Non-pigmented ciliary epithelial cell (primary cell): ENCODE data around the gene DDX23.

Source experiments
- DNase-seq: peaks from one replicate; pipeline ENCODE4 v3.0.0-alpha.2; 2010; ENCODE audit warnings: low read depth

The DDX23 gene

GRCh38 chr12:48823281-48823680, 28.7 kb downstream of the DDX23 start:
- no peak for DNase-seq

- DNase-seq: no peak
Observed at GRCh38 chr12:48822711-48823110, 29.3 kb downstream of the DDX23 start.

- DNase-seq: no peak
Observed at GRCh38 chr12:48822139-48822538, 29.8 kb downstream of the DDX23 start.

- DNase-seq: no peak
Observed at GRCh38 chr12:48819986-48820725, 31.8 kb downstream of the DDX23 start.

GRCh38 chr12:48818831-48819590, 33.0 kb downstream of the DDX23 start:
- DNase-seq: no peak

GRCh38 chr12:48817873-48818830, 33.8 kb downstream of the DDX23 start, which contains the start of gene CACNB3:
Gene CACNB3, plus strand, starts transcription at chr12:48818496. Its CDS starts 434 bp downstream, at chr12:48818930.
- DNase-seq: no peak

- DNase-seq: no peak
Observed at GRCh38 chr12:48816143-48816854, 35.7 kb downstream of the DDX23 start.

GRCh38 chr12:48815126-48816110, 36.5 kb downstream of the DDX23 start:
- DNase-seq: no peak

GRCh38 chr12:48814262-48815125, 37.5 kb downstream of the DDX23 start:
- no peak for DNase-seq

GRCh38 chr12:48813465-48814261, 38.3 kb downstream of the DDX23 start:
- DNase-seq: no peak

GRCh38 chr12:48812389-48812788, 39.6 kb downstream of the DDX23 start:
- no peak for DNase-seq

GRCh38 chr12:48811437-48812090, 40.4 kb downstream of the DDX23 start:
- DNase-seq: no peak

- peak; percentile 89 for DNase-seq
Observed at GRCh38 chr12:48810903-48811431, 41.0 kb downstream of the DDX23 start.

- DNase-seq: no peak
Observed at GRCh38 chr12:48807981-48808380, 44.0 kb downstream of the DDX23 start.

GRCh38 chr12:48803675-48804074, 48.3 kb downstream of the DDX23 start:
- no peak for DNase-seq

- DNase-seq: no peak
Observed at GRCh38 chr12:48800971-48801370, 51.0 kb downstream of the DDX23 start.

GRCh38 chr12:48800457-48800856, 51.5 kb downstream of the DDX23 start:
- no peak for DNase-seq

GRCh38 chr12:48796976-48797375, 55.0 kb downstream of the DDX23 start:
- no peak for DNase-seq
